Nephron (organoid): ENCODE data around the gene AADACL4.
A peak's percentile ranks its signal among the peaks of the same experiment; 100 is the strongest.

Source experiments
- H3K27ac Mint-ChIP-seq, 3 experiments: 2 replicates each; pipeline ENCODE4 v1.8.0; 2020; ENCODE audit warnings: mixed read lengths in 3 of 3, mild to moderate bottlenecking in 2 of 3, moderate library complexity in 1 of 3
- H3K27me3 Mint-ChIP-seq: 2 replicates; pipeline ENCODE4 v1.8.0; 2021; ENCODE audit warnings: low read depth, mild to moderate bottlenecking, moderate library complexity, mixed read lengths
- H3K36me3 Mint-ChIP-seq: 2 replicates; pipeline ENCODE4 v1.8.0; 2020; ENCODE audit warnings: low read depth, mixed read lengths
- H3K4me1 Mint-ChIP-seq: 2 replicates; pipeline ENCODE4 v1.8.0; 2020; ENCODE audit warnings: mixed read lengths
- H3K4me3 Mint-ChIP-seq, 3 experiments: 2 replicates each; pipeline ENCODE4 v1.8.0; 2020; ENCODE audit warnings: mild to moderate bottlenecking in 3 of 3, mixed read lengths in 3 of 3, moderate library complexity in 2 of 3
- H3K9me3 Mint-ChIP-seq: 2 replicates; pipeline ENCODE4 v1.8.0; 2020; ENCODE audit warnings: mixed read lengths
- CTCF ChIP-seq, 3 experiments: fragments of 200-600 bp; sonication (generic); IDR thresholded peaks; one replicate each; pipeline ENCODE4 v1.5.0; 2021; ENCODE audit warnings: antibody characterized with exemption in 3 of 3; ENCODE audit not compliant: unreplicated experiment in 3 of 3

AADACL4 gene

GRCh38 chr1:12626888-12627287 lies 17.0 kb upstream of the AADACL4 start:
- Mint-ChIP-seq H3K9me3 (no peaks in the 10 kb centered on the region), H3K27me3 (peaks cover 7% of the 10 kb centered on the region), H3K4me1 (peaks cover 28% of the 10 kb centered on the region), H3K36me3 (no peaks in the 10 kb centered on the region), H3K27ac (peak overlapping the region; percentile 47 to 78 (median 73)), H3K4me3 (no peak overlapping the region)
- TF ChIP-seq CTCF (IDR thresholded peaks at IDR 0.05; ENCODE audit: unreplicated experiment in 3 of 3) = no peak

GRCh38 chr1:12627296-12627695 lies 16.6 kb upstream of the AADACL4 start:
- Mint-ChIP-seq H3K4me3 (no peak overlapping the region), H3K9me3 (peaks cover 2% of the 10 kb centered on the region), H3K36me3 (no peaks in the 10 kb centered on the region), H3K4me1 (peaks cover 23% of the 10 kb centered on the region), H3K27ac (peak overlapping the region; percentile 47 to 78 (median 73)), H3K27me3 (peaks cover 5% of the 10 kb centered on the region)
- no peak for TF ChIP-seq CTCF (IDR thresholded peaks at IDR 0.05; ENCODE audit: unreplicated experiment in 3 of 3)

- peaks cover 7% of the 10 kb centered on the region for H3K27me3 Mint-ChIP-seq
- H3K4me3 Mint-ChIP-seq = no peak overlapping the region
- no peak for TF ChIP-seq CTCF (IDR thresholded peaks at IDR 0.05; ENCODE audit: unreplicated experiment in 3 of 3)
- peaks cover 10% of the 10 kb centered on the region for H3K4me1 Mint-ChIP-seq
- no peak overlapping the region for H3K27ac Mint-ChIP-seq
- no peaks in the 10 kb centered on the region for H3K36me3 Mint-ChIP-seq
- peaks cover 9% of the 10 kb centered on the region for H3K9me3 Mint-ChIP-seq
These were observed 14.4 kb upstream of the AADACL4 start for GRCh38 chr1:12629511-12629956.

GRCh38 chr1:12629985-12630760 lies 13.7 kb upstream of the AADACL4 start:
- peaks cover 10% of the 10 kb centered on the region for H3K4me1 Mint-ChIP-seq
- peaks cover 11% of the 10 kb centered on the region for H3K9me3 Mint-ChIP-seq
- TF ChIP-seq CTCF (IDR thresholded peaks at IDR 0.05; ENCODE audit: unreplicated experiment in 3 of 3) = no peak
- H3K4me3 Mint-ChIP-seq = no peak overlapping the region
- no peak overlapping the region for H3K27ac Mint-ChIP-seq
- H3K36me3 Mint-ChIP-seq = no peaks in the 10 kb centered on the region
- peaks cover 9% of the 10 kb centered on the region for H3K27me3 Mint-ChIP-seq

GRCh38 chr1:12630946-12631530 lies 12.8 kb upstream of the AADACL4 start:
- peaks cover 14% of the 10 kb centered on the region for H3K9me3 Mint-ChIP-seq
- H3K27ac Mint-ChIP-seq = no peak overlapping the region
- TF ChIP-seq CTCF (IDR thresholded peaks at IDR 0.05; ENCODE audit: unreplicated experiment in 3 of 3) = no peak
- H3K27me3 Mint-ChIP-seq = peaks cover 6% of the 10 kb centered on the region
- H3K36me3 Mint-ChIP-seq = no peaks in the 10 kb centered on the region
- no peak overlapping the region for H3K4me3 Mint-ChIP-seq
- H3K4me1 Mint-ChIP-seq = peaks cover 10% of the 10 kb centered on the region
